CD4-positive, alpha-beta T cell treated with Interleukin-15 for 4 hours (primary cell): ENCODE data around the gene RALA.

Experiments
- DNase-seq: peaks from one replicate; pipeline ENCODE4 v3.0.0-alpha.2; 2020; ENCODE audit warnings: low spot score

RALA gene

GRCh38 chr7:39623047-39623731 lies at the start of gene RALA:
Gene RALA (plus strand): TSS chr7:39623572. CDS start chr7:39686668, 63,096 bp downstream.
- DNase-seq = peak; percentile 89

GRCh38 chr7:39574673-39575349 lies 48.6 kb upstream of the RALA start:
- DNase-seq = no peak

- DNase-seq = no peak
These were observed 46.0 kb upstream of the RALA start for GRCh38 chr7:39577229-39577874.

GRCh38 chr7:39580149-39580874 lies 43.1 kb upstream of the RALA start:
- DNase-seq = peak; percentile 84

- no peak for DNase-seq
These were observed 40.8 kb upstream of the RALA start for GRCh38 chr7:39582536-39582935.

- DNase-seq = no peak
These were observed 39.8 kb upstream of the RALA start for GRCh38 chr7:39583539-39583938.

- no peak for DNase-seq
These were observed 36.0 kb upstream of the RALA start for GRCh38 chr7:39587393-39587792.

GRCh38 chr7:39588416-39588815 lies 35.0 kb upstream of the RALA start:
- no peak for DNase-seq

- peak; percentile 86 for DNase-seq
These were observed 33.9 kb upstream of the RALA start for GRCh38 chr7:39589323-39590111.

- DNase-seq = peak; percentile 29
These were observed 30.8 kb upstream of the RALA start for GRCh38 chr7:39592586-39592985.

GRCh38 chr7:39594988-39595620 lies 28.3 kb upstream of the RALA start:
- DNase-seq = no peak

- DNase-seq = no peak
These were observed 21.0 kb upstream of the RALA start for GRCh38 chr7:39602351-39602750.

GRCh38 chr7:39603924-39604323 lies 19.4 kb upstream of the RALA start:
- no peak for DNase-seq

GRCh38 chr7:39605087-39605486 lies 18.3 kb upstream of the RALA start:
- no peak for DNase-seq

- DNase-seq = no peak
These were observed 17.0 kb upstream of the RALA start for GRCh38 chr7:39606352-39606751.

- DNase-seq = no peak
These were observed 16.4 kb upstream of the RALA start for GRCh38 chr7:39606941-39607340.

GRCh38 chr7:39607865-39608264 lies 15.5 kb upstream of the RALA start:
- DNase-seq = no peak

- DNase-seq = no peak
These were observed 15.1 kb upstream of the RALA start for GRCh38 chr7:39608278-39608677.

- DNase-seq = no peak
These were observed 14.0 kb upstream of the RALA start for GRCh38 chr7:39609113-39609934.

- no peak for DNase-seq
These were observed 13.5 kb upstream of the RALA start for GRCh38 chr7:39609935-39610263.

- no peak for DNase-seq
These were observed 9.8 kb upstream of the RALA start for GRCh38 chr7:39613577-39613976.
